GM18867 (cell line): ENCODE results near the gene LGR4.
"Not testable (repeated sequence)": the region's sequence is repeated elsewhere in the genome, so short reads cannot be mapped to it uniquely, and the experiment has no call there.

Experiments used
- ATAC-seq: cut with Tn5 transposase; IDR thresholded peaks from one replicate; pipeline ENCODE4 v1.9.1; 2021; ENCODE audit warnings: mild to moderate bottlenecking, moderate library complexity; ENCODE audit not compliant: unreplicated experiment

LGR4 gene

GRCh38 chr11:27460158-27460978 is 12.2 kb downstream of the LGR4 start:
- no peak for ATAC-seq

- ATAC-seq = no peak
Observed at GRCh38 chr11:27459191-27459590, 13.4 kb downstream of the LGR4 start.

GRCh38 chr11:27458182-27458581 is 14.4 kb downstream of the LGR4 start:
- no peak for ATAC-seq

DNA sequence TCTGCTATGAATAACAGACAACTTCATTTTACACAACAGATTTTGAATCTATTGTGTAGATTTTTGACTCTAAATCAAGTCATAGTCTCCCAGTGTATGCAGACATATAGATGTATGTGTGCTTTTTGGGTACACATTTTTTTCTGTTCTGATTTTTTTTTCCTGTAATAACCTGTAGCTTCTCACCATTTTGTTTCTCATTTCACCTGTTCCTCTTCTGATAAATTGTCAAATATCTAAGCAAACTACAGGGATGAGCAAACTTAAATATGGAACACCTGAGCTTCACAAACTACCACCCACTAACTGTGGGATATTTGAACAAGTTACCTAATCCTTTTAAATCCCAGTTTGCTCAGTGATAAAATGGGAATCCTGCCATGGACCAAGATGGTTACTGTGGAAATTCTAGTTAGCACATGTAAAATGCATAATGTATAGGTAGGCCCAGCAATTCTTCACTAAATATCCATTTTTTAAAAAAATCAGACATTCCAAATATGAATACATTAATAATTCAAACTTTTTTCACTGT is 15.7 kb downstream of the LGR4 start:
- no peak for ATAC-seq

GRCh38 chr11:27456140-27456794 is 16.3 kb downstream of the LGR4 start:
- ATAC-seq = no peak

- no peak for ATAC-seq
Observed at GRCh38 chr11:27455667-27456066, 16.9 kb downstream of the LGR4 start.

- no peak for ATAC-seq
Observed at GRCh38 chr11:27453701-27454100, 18.9 kb downstream of the LGR4 start.

DNA sequence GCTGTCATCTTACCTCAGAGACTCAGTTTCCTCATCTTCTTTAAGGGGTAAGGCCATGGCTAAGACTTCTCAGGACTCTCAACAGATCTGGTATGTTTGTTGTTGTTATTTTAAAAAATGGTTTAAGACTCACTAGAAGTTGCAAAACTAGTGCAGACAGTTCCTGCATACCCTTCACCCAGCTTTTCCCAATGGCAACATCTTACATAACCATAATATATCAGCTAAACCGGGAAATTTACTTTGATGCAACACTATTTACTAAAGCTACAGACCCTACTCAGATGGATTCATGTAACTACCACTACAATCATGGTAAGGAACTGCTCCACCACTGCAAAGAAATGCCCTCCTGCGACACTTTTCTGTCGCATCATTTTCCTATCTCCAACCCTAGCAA is 20.4 kb downstream of the LGR4 start:
- no peak for ATAC-seq

DNA sequence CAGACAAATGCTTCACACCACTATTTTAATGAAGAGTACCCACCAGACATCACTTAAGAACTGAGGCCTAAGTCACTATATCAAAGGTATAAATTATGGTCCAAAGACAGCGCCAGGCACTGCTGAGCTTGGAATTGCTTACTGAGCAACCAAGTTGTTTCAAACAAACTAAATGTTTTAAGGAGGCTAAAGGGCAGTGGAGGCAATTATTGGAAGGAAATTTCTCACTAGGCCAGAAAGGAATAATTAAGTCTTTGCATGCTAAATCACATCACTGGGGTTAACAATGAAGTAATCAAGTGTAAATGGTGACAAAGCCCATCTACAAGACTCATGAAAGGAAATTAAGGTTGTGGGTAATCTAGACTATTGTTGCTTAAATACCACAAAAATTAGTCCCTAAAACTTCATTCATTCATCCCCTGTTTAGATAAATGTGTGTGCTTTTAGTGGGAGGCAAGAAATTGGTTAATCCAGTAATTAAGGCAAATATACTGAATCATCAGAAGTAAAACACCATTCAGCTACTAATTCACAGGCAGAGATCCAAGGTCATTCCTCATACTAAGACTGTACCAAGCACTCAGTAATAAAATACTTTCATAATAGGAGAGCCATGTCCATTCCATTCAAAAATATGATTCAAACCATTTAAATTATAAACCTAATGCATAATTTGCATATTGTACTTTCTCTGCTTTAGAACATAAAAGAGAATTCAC is 21.2 kb downstream of the LGR4 start:
- ATAC-seq = no peak

DNA sequence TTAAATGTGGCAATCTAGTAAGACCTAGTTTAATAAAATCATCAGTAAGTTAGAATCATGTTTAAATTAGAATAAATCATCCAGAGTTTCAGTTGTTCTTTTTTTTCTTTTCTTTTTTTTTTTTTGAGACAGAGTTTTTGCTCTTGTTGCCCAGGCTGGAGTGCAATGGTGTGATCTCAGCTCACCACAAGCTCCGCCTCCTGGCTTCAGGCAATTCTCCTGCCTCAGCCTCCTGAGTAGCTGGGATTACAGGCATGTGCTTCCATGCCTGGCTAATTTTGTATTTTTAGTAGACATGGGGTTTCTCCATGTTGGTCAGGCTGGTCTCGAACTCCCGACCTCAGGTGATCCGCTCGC is 24.4 kb downstream of the LGR4 start:
- not testable (repeated sequence) for ATAC-seq

DNA sequence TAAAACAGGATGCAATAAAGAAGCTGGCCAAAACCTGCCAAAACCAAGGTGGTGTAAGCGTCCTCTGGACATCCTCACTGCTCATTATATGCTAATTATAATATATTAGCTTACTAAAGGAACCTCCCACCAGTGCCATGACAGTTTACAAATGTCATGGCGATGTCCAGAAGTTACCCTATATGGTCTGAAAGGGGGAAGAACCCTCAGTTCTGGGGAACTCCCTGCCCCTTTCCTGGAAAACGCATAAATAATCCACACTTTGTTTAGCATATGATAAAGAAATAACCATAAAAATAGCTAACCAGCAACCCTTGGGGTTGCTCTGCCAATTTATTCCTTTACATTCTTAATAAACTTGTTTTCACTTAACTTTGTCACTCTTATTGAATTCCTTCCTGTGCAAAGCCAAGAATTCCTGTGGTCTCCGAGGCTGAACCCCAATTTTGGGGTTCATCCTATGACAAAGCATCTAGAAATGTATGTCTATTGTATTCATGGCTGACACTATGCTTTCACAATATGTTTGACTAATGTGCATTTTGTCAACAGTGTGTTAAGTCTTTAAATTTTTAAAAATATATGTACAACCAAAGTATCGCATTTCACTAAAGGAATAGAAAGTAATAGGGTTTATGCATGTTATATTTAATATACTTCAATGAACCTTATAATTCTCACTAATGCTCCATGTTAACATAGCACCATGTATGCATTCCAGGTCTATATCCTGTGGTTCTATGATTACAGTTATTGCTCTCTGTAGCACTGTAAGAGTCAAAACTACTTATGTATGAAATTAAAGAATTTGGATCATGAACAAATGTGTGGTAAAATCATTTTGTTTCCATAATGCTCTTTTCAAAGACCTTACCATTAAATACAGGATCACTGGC is 25.1 kb downstream of the LGR4 start:
- no peak for ATAC-seq

- ATAC-seq = no peak
Observed at GRCh38 chr11:27445625-27446024, 27.0 kb downstream of the LGR4 start.

GRCh38 chr11:27444801-27445215 is 27.8 kb downstream of the LGR4 start:
- ATAC-seq = no peak

GRCh38 chr11:27443746-27444507 is 28.7 kb downstream of the LGR4 start:
- no peak for ATAC-seq

GRCh38 chr11:27443227-27443626 is 29.4 kb downstream of the LGR4 start:
- no peak for ATAC-seq

GRCh38 chr11:27440090-27440489 is 32.5 kb downstream of the LGR4 start:
- no peak for ATAC-seq

- no peak for ATAC-seq
Observed at GRCh38 chr11:27438595-27438981, 34.0 kb downstream of the LGR4 start.

DNA sequence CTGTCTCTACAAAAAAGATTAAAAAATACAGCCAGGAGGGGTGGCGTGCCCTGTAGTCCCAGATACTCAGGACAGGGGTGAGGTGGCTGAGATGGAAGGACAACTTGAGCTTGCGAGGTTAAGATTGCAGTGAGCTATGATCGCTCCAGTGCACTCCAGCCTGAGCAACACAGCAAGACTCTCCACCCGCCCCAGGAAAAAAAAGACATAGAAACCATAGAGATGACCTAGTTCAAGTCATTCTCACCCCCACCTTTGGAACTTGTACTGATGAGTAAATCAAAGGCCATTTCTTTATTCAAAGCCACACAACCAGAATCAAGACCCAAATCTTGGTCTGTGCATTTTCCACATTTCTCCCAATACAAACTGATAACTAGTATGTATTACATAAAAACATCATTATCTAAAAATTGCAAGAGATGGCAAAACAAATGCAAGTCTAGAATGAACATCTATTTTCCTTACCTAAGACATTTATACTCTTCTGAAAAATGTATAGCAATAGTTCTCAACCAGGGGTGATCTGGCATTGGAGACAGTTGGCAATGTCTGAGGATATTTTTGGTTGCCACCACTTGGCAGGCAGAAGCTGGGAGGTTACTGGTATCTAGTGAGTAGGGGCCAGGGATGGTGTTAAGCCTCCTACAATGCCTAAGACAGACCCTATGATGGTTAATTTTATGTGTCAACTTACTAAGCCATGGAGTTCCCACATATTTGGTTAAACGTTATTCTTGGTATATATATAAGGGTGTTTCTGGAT is 34.6 kb downstream of the LGR4 start:
- no peak for ATAC-seq

GRCh38 chr11:27436916-27437315 is 35.7 kb downstream of the LGR4 start:
- no peak for ATAC-seq
